Retinal pigment epithelial cell (primary cell): Measurements from ENCODE around the gene MARS2.
"Not testable (repeated sequence)": the region's sequence is repeated elsewhere in the genome, so short reads cannot be mapped to it uniquely, and the experiment has no call there.

Source experiments
- DNase-seq: peaks from one replicate; pipeline ENCODE4 v3.0.0-alpha.2; 2010; ENCODE audit warnings: low read depth
- H3K4me3 ChIP-seq: 2 replicates; pipeline ENCODE4 v1.5.1; 2011; ENCODE audit warnings: mild to moderate bottlenecking, low read length, control low read depth, moderate library complexity
- CTCF ChIP-seq: conservative IDR thresholded peaks from 2 replicates; pipeline ENCODE4 v1.5.1; 2011; ENCODE audit warnings: low read depth, low read length, control low read depth, inconsistent platforms

The MARS2 gene

GRCh38 chr2:197727011-197727410 lies 21.8 kb downstream of the MARS2 start:
- H3K4me3 ChIP-seq, result no peak overlapping the region
- no peak for TF ChIP-seq CTCF

GRCh38 chr2:197728555-197729544 lies 23.7 kb downstream of the MARS2 start:
- not testable (repeated sequence) for DNase-seq, H3K4me3 ChIP-seq

More at GRCh38 chr2:197727011-197727410, 21.8 kb downstream of the MARS2 start:
- DNase-seq, result no peak

DNA sequence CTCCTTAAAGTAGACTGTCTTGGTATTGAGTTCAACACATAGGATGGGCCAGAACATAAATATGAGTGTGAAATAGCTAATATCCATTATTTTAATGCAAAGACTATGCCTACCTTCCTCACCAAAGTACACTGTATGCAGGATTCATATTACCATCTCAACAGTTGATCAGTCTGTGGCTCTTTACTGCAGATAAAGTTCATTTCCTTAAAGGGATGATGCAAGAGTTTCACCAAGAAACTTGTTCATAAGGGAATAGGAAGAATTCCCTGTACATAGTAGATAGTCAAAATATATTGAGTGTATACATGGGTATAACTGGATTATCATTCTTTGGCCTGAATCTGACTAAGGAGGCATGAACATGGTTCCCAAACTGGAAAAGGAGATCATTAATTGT lies 35.0 kb downstream of the MARS2 start:
- DNase-seq, result no peak
- no peak overlapping the region for H3K4me3 ChIP-seq
- TF ChIP-seq CTCF, result no peak
